Fibroblast of lung (primary cell): ENCODE measurements around the gene TMC6.

Source experiments
- EZH2 ChIP-seq: IDR thresholded peaks from 2 replicates; pipeline ENCODE4 v1.5.1; 2012; ENCODE audit warnings: low read length, control low read depth, mild to moderate bottlenecking; ENCODE audit errors: missing control alignments
- TF ChIP-seq, protein P1 (sequence below), 2 donors: IDR thresholded peaks in 1 of 2; conservative IDR thresholded peaks in 1 of 2; 1 replicate in 1 of 2; 2 replicates in 1 of 2; pipeline ENCODE4 v1.5.1; 2011 to 2012; ENCODE audit warnings: low read length in 2 of 2, control low read depth in 1 of 2, inconsistent platforms in 1 of 2, low read depth in 1 of 2, mild to moderate bottlenecking in 1 of 2

DNA sequence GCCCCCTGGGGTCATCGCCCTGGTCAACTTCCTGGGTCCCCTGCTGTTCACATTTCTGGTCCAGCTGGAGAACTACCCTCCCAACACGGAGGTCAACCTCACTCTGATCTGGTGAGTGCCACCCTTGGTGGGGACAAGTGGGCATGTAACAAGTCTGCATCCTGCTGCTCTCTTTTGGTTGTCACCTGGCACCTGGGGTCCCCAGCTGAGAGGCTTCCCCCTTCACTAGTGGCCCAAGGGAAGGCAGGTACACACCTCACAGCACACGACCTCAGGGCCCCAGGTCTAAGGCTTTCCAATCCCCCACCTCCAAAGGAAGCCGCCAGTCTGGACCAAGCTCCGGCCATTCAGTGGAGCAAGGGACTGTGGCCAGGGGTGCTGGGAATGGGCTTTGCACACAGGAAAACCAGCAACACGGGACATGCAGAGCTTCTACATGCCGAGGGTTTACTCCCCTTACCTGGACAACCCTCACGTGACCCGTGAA is 6.4 kb upstream of the TMC6 start:
- TF ChIP-seq, protein P1, sequence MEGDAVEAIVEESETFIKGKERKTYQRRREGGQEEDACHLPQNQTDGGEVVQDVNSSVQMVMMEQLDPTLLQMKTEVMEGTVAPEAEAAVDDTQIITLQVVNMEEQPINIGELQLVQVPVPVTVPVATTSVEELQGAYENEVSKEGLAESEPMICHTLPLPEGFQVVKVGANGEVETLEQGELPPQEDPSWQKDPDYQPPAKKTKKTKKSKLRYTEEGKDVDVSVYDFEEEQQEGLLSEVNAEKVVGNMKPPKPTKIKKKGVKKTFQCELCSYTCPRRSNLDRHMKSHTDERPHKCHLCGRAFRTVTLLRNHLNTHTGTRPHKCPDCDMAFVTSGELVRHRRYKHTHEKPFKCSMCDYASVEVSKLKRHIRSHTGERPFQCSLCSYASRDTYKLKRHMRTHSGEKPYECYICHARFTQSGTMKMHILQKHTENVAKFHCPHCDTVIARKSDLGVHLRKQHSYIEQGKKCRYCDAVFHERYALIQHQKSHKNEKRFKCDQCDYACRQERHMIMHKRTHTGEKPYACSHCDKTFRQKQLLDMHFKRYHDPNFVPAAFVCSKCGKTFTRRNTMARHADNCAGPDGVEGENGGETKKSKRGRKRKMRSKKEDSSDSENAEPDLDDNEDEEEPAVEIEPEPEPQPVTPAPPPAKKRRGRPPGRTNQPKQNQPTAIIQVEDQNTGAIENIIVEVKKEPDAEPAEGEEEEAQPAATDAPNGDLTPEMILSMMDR (conservative IDR thresholded peaks at IDR 0.05 in 1 of 2, IDR thresholded peaks at IDR 0.05 in 1 of 2; ENCODE audit: low read depth in 1 of 2, low read length in 2 of 2): no peak
- TF ChIP-seq EZH2: no peak
